Measurements from ENCODE around the gene NEK11.

The NEK11 gene

GRCh38 chr3:131047582-131047981 is 20.9 kb downstream of the NEK11 start:
- DNase-seq, result no peak

GRCh38 chr3:131048030-131048429 is 21.4 kb downstream of the NEK11 start:
- no peak for DNase-seq

- DNase-seq, result no peak
These were observed 23.3 kb downstream of the NEK11 start for GRCh38 chr3:131050001-131050400.

- no peak for DNase-seq
These were observed 26.6 kb downstream of the NEK11 start for GRCh38 chr3:131053043-131053859.

- no peak for DNase-seq
These were observed 41.3 kb downstream of the NEK11 start for GRCh38 chr3:131067983-131068382.

- DNase-seq, result no peak
These were observed 45.5 kb downstream of the NEK11 start for GRCh38 chr3:131072099-131072559.

GRCh38 chr3:131072845-131073244 is 46.2 kb downstream of the NEK11 start:
- no peak for DNase-seq

- no peak for DNase-seq
These were observed 49.1 kb downstream of the NEK11 start for GRCh38 chr3:131075632-131076328.

- no peak for DNase-seq
These were observed 51.2 kb downstream of the NEK11 start for GRCh38 chr3:131077904-131078303.

- no peak for DNase-seq
These were observed 52.4 kb downstream of the NEK11 start for GRCh38 chr3:131079086-131079485.

GRCh38 chr3:131081224-131081623 is 54.5 kb downstream of the NEK11 start:
- DNase-seq, result no peak

GRCh38 chr3:131082246-131082645 is 55.6 kb downstream of the NEK11 start:
- DNase-seq, result no peak

GRCh38 chr3:131082871-131083863 is 56.5 kb downstream of the NEK11 start:
- DNase-seq, result peak; percentile 69

- DNase-seq, result no peak
These were observed 65.1 kb downstream of the NEK11 start for GRCh38 chr3:131091768-131092167.

- DNase-seq, result no peak
These were observed 81.2 kb downstream of the NEK11 start for GRCh38 chr3:131107637-131108433.

GRCh38 chr3:131109156-131109555 is 82.5 kb downstream of the NEK11 start:
- no peak for DNase-seq

GRCh38 chr3:131110087-131110486 is 83.4 kb downstream of the NEK11 start:
- DNase-seq, result no peak

GRCh38 chr3:131114256-131114655 is 87.6 kb downstream of the NEK11 start:
- no peak for DNase-seq

- no peak for DNase-seq
These were observed 99.0 kb downstream of the NEK11 start for GRCh38 chr3:131125684-131126083.

GRCh38 chr3:131140891-131141290 is 114.2 kb downstream of the NEK11 start:
- no peak for DNase-seq

GRCh38 chr3:131141770-131142169 is 115.1 kb downstream of the NEK11 start:
- no peak for DNase-seq

- DNase-seq, result no peak
These were observed 115.9 kb downstream of the NEK11 start for GRCh38 chr3:131142580-131142979.
